A673 (cell line): Measurements from ENCODE around the gene MTURN. TPM values are rescaled to one million over a fixed set of nuclear protein-coding genes. Genes with fewer than 3 reads are reported as not detected.

Experiments
- BruUV-seq: library from RNA; stranded (reverse); fragments of 400-500 nt; replicated peaks from 2 replicates; lab custom pipeline; 2021; lab: Mats Ljungman, UMichigan
- CTCF ChIA-PET: fragments of 300-600 bp; sonication (Branson Sonifier 250); formaldehyde crosslinking; loops from one replicate; lab custom pipeline; 2022; ENCODE audit warnings: antibody characterized with exemption; lab: Charles Lee
- POLR2A ChIA-PET: fragments of 300-600 bp; sonication (Branson Sonifier 250); formaldehyde crosslinking; loops from one replicate; lab custom pipeline; 2022; ENCODE audit warnings: antibody characterized with exemption; ENCODE audit not compliant: low non-redundant PET; lab: Charles Lee
- DNase-seq: peaks from one replicate; pipeline ENCODE4 v3.0.0-alpha.2; 2015; ENCODE audit warnings: low spot score
- H3K27ac ChIP-seq: fragments of 200-600 bp; sonication (generic); 2 replicates; pipeline ENCODE4 v1.5.1; 2016; ENCODE audit warnings: mixed run types, low read depth, mild to moderate bottlenecking, mixed read lengths, antibody characterized with exemption, low read length; ENCODE audit not compliant: poor library complexity, severe bottlenecking
- H3K27me3 ChIP-seq: fragments of 200-600 bp; sonication (generic); replicated peaks from 2 replicates; pipeline ENCODE4 v1.6.1; 2017; ENCODE audit warnings: mixed run types, low read depth, mild to moderate bottlenecking, mixed read lengths, antibody characterized with exemption, low read length; ENCODE audit not compliant: insufficient read depth, poor library complexity
- H3K36me3 ChIP-seq: fragments of 200-600 bp; sonication (generic); 2 replicates; pipeline ENCODE4 v1.6.1; 2016; ENCODE audit warnings: mixed run types, mild to moderate bottlenecking, mixed read lengths, antibody characterized with exemption, low read length; ENCODE audit not compliant: insufficient read depth, poor library complexity, severe bottlenecking
- H3K4me1 ChIP-seq: fragments of 200-600 bp; sonication (generic); 2 replicates; pipeline ENCODE4 v1.6.1; 2017; ENCODE audit warnings: mixed run types, mild to moderate bottlenecking, mixed read lengths, antibody characterized with exemption, low read length; ENCODE audit not compliant: insufficient read depth, poor library complexity, severe bottlenecking
- H3K4me3 ChIP-seq: fragments of 200-600 bp; sonication (generic); 2 replicates; pipeline ENCODE4 v1.5.1; 2016; ENCODE audit warnings: low read depth, mixed run types, mild to moderate bottlenecking, mixed read lengths, low read length; ENCODE audit not compliant: poor library complexity, severe bottlenecking
- H3K9me3 ChIP-seq: fragments of 200-600 bp; sonication (generic); 2 replicates; pipeline ENCODE4 v1.6.1; 2016; ENCODE audit warnings: mixed run types, low read depth, mild to moderate bottlenecking, mixed read lengths, antibody characterized with exemption, low read length; ENCODE audit not compliant: poor library complexity, severe bottlenecking
- CTCF ChIP-seq: fragments of 300-800, 200-600 bp; sonication (generic); conservative IDR thresholded peaks from 2 replicates; pipeline ENCODE4 v1.5.1; 2017; ENCODE audit warnings: low read depth, mild to moderate bottlenecking, antibody characterized with exemption, low read length, moderate library complexity, mixed read lengths
- EZH2 ChIP-seq: fragments of 200-600 bp; sonication (generic); IDR thresholded peaks from 2 replicates; pipeline ENCODE4 v1.6.1; 2017; ENCODE audit warnings: borderline replicate concordance, low read depth, mild to moderate bottlenecking, mixed read lengths, antibody characterized with exemption, low read length; ENCODE audit not compliant: poor library complexity, severe bottlenecking
- intact Hi-C: fragments of 100-400 bp; cut with micrococcal nuclease; formaldehyde crosslinking; loops from one replicate; pipeline ENCODE4 v1.10.0; 2022; ENCODE audit not compliant: unreplicated experiment
- total RNA-seq: library from RNA; stranded (reverse); gene quantifications from 2 replicates; pipeline ENCODE4 v1.2.3, GENCODE V29; 2021

MTURN gene
- total RNA-seq, 1 experiment from 2014 or later: 2.6 TPM

- intact Hi-C loops: no loop called here
- no peaks in the 10 kb centered on the region for H3K4me1 ChIP-seq
- H3K9me3 ChIP-seq: no peaks in the 10 kb centered on the region
- DNase-seq: no peak
- H3K27me3 ChIP-seq: no peaks in the 10 kb centered on the region
- no TSS peak for BruUV-seq
- no peak for TF ChIP-seq EZH2
- TF ChIP-seq CTCF: no peak
- H3K4me3 ChIP-seq: no peak overlapping the region
- H3K36me3 ChIP-seq: no peaks in the 10 kb centered on the region
- no peak overlapping the region for H3K27ac ChIP-seq
- ChIA-PET POLR2A (interaction anchor here (0.6 kb wide), 1 partner anchor 20 kb away, joined by 3 read pairs; no protein-coding TSS in a partner anchor), CTCF (no interaction called here)
Measured at GRCh38 chr7:30188811-30189210, 54.0 kb downstream of the MTURN start.

- intact Hi-C loops: no loop called here
- no peak overlapping the region for H3K4me3 ChIP-seq
- ChIA-PET CTCF (no interaction called here), POLR2A (no interaction called here)
- H3K4me1 ChIP-seq: no peaks in the 10 kb centered on the region
- no peaks in the 10 kb centered on the region for H3K36me3 ChIP-seq
- no peak for DNase-seq
- no peaks in the 10 kb centered on the region for H3K27me3 ChIP-seq
- peaks cover 15% of the 10 kb centered on the region for H3K9me3 ChIP-seq
- H3K27ac ChIP-seq: no peak overlapping the region
- TF ChIP-seq CTCF (no peak), EZH2 (no peak)
- BruUV-seq: no TSS peak
Measured at GRCh38 chr7:30191809-30192208, 57.0 kb downstream of the MTURN start.

GRCh38 chr7:30193336-30193943 is 58.7 kb downstream of the MTURN start:
- TF ChIP-seq CTCF (no peak), EZH2 (no peak)
- Histone ChIP-seq H3K4me1 (no peaks in the 10 kb centered on the region), H3K9me3 (peaks cover 23% of the 10 kb centered on the region), H3K27me3 (no peaks in the 10 kb centered on the region), H3K4me3 (no peak overlapping the region), H3K27ac (no peak overlapping the region), H3K36me3 (no peaks in the 10 kb centered on the region)
- POLR2A ChIA-PET: no interaction called here
- CTCF ChIA-PET: no interaction called here
- DNase-seq: no peak
- intact Hi-C loops: no loop called here
- BruUV-seq: no TSS peak
